ENCODE results near the gene MIPEP.
"Not testable (repeated sequence)": the region's sequence is repeated elsewhere in the genome, so short reads cannot be mapped to it uniquely, and the experiment has no call there.

MIPEP gene

GRCh38 chr13:23765531-23765930 lies 123.7 kb downstream of the MIPEP start:
- H3K23ac ChIP-seq (ENCODE audit: low read length) = no peak overlapping the region
- no peak overlapping the region for H2BK5ac ChIP-seq (ENCODE audit: low read depth, low read length, poor library complexity)
- no peak overlapping the region for H4K8ac ChIP-seq (ENCODE audit: low read depth, low read length)
- H3K27me3 ChIP-seq (ENCODE audit: insufficient read depth, low read length) = no peaks in the 10 kb centered on the region
- no peaks in the 10 kb centered on the region for H3K36me3 ChIP-seq (ENCODE audit: control insufficient read depth in 1 of 2, insufficient read depth in 2 of 2, low read length in 2 of 2)
- no peak overlapping the region for H3K4me3 ChIP-seq (ENCODE audit: low read depth, low read length)
- H2BK12ac ChIP-seq (ENCODE audit: low read length) = no peak overlapping the region
- H3K9ac ChIP-seq (ENCODE audit: low read length) = no peak overlapping the region
- no peak overlapping the region for H2AFZ ChIP-seq (ENCODE audit: insufficient read depth, low read length, poor library complexity)
- H3K14ac ChIP-seq (ENCODE audit: low read length) = no peak overlapping the region
- no peaks in the 10 kb centered on the region for H3K79me2 ChIP-seq (ENCODE audit: control insufficient read depth, insufficient read depth, low read length, poor library complexity)
- no peak overlapping the region for H4K12ac ChIP-seq (ENCODE audit: low read depth, low read length)
- H2AK5ac ChIP-seq (ENCODE audit: low read length) = no peak overlapping the region
- H3K4me1 ChIP-seq (ENCODE audit: control insufficient read depth in 1 of 2, insufficient read depth in 2 of 2, low read length in 2 of 2) = peaks cover 5 to 11% of the 10 kb centered on the region in 2 experiments
- H2BK120ac ChIP-seq (ENCODE audit: insufficient read depth, low read length, poor library complexity) = no peak overlapping the region
- H3K4me2 ChIP-seq (ENCODE audit: low read length) = no peak overlapping the region
- no peak overlapping the region for H3K18ac ChIP-seq (ENCODE audit: low read length)
- H3K27ac ChIP-seq (ENCODE audit: low read depth, low read length) = no peak overlapping the region
- no peak overlapping the region for H4K91ac ChIP-seq (ENCODE audit: low read depth, low read length)
- H3K4ac ChIP-seq (ENCODE audit: low read depth, low read length) = no peak overlapping the region
- DNase-seq = no peak
- no peaks in the 10 kb centered on the region for H3K9me3 ChIP-seq (ENCODE audit: insufficient read depth, low read depth, low read length)
- WGBS (ENCODE audit: extremely low coverage, insufficient coverage, insufficient read length) = no CpG with 5 or more reads among the region's 6 CpGs
- H3K79me1 ChIP-seq (ENCODE audit: low read length) = peaks cover 5% of the 10 kb centered on the region

DNA sequence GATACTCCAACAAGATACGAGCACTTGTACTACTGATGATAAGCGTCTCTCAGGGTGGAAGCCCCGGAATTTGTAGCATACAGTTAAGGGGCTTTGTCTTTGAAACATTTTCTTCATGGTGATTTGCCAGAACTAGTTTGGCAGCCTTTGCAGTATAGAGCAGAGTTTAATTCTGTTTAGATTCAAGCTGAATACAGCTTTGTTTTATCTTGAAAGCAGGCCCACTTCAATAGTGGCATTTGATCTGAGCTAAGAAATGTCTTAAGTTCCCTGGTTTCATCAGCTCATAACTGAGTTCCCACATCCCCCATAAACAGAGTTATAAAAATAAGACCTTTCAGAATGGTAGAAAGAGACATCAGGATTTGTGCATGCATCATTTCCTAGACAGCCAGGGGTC lies 125.9 kb downstream of the MIPEP start:
- no peak overlapping the region for H3K4ac ChIP-seq (ENCODE audit: low read depth, low read length)
- no peaks in the 10 kb centered on the region for H3K79me1 ChIP-seq (ENCODE audit: low read length)
- no CpG with 5 or more reads among the region's 3 CpGs for WGBS (ENCODE audit: extremely low coverage, insufficient coverage, insufficient read length)
- H3K4me3 ChIP-seq (ENCODE audit: low read depth, low read length) = no peak overlapping the region
- H3K27ac ChIP-seq (ENCODE audit: low read depth, low read length) = no peak overlapping the region
- no peak overlapping the region for H2BK120ac ChIP-seq (ENCODE audit: insufficient read depth, low read length, poor library complexity)
- H3K9ac ChIP-seq (ENCODE audit: low read length) = no peak overlapping the region
- H3K36me3 ChIP-seq (ENCODE audit: control insufficient read depth in 1 of 2, insufficient read depth in 2 of 2, low read length in 2 of 2) = no peaks in the 10 kb centered on the region
- H3K79me2 ChIP-seq (ENCODE audit: control insufficient read depth, insufficient read depth, low read length, poor library complexity) = no peaks in the 10 kb centered on the region
- no peak overlapping the region for H4K91ac ChIP-seq (ENCODE audit: low read depth, low read length)
- no peak overlapping the region for H3K14ac ChIP-seq (ENCODE audit: low read length)
- H2AK5ac ChIP-seq (ENCODE audit: low read length) = no peak overlapping the region
- no peak overlapping the region for H3K18ac ChIP-seq (ENCODE audit: low read length)
- H2BK12ac ChIP-seq (ENCODE audit: low read length) = no peak overlapping the region
- H3K23ac ChIP-seq (ENCODE audit: low read length) = no peak overlapping the region
- no peak overlapping the region for H4K8ac ChIP-seq (ENCODE audit: low read depth, low read length)
- H3K4me1 ChIP-seq (ENCODE audit: control insufficient read depth in 1 of 2, insufficient read depth in 2 of 2, low read length in 2 of 2) = no peaks in the 10 kb centered on the region
- no peaks in the 10 kb centered on the region for H3K27me3 ChIP-seq (ENCODE audit: insufficient read depth, low read length)
- no peak for DNase-seq
- H2AFZ ChIP-seq (ENCODE audit: insufficient read depth, low read length, poor library complexity) = no peak overlapping the region
- no peak overlapping the region for H2BK5ac ChIP-seq (ENCODE audit: low read depth, low read length, poor library complexity)
- H3K4me2 ChIP-seq (ENCODE audit: low read length) = no peak overlapping the region
- H3K9me3 ChIP-seq (ENCODE audit: insufficient read depth, low read depth, low read length) = peaks cover 3% of the 10 kb centered on the region
- no peak overlapping the region for H4K12ac ChIP-seq (ENCODE audit: low read depth, low read length)

- not testable (repeated sequence) for H4K91ac ChIP-seq (ENCODE audit: low read depth, low read length); H2BK5ac ChIP-seq (ENCODE audit: low read depth, low read length, poor library complexity); H4K12ac ChIP-seq (ENCODE audit: low read depth, low read length); H3K14ac ChIP-seq (ENCODE audit: low read length); H2AK5ac ChIP-seq (ENCODE audit: low read length); H3K23ac ChIP-seq (ENCODE audit: low read length); DNase-seq; H3K79me2 ChIP-seq (ENCODE audit: control insufficient read depth, insufficient read depth, low read length, poor library complexity); H3K36me3 ChIP-seq (ENCODE audit: control insufficient read depth in 1 of 2, insufficient read depth in 2 of 2, low read length in 2 of 2); H3K27ac ChIP-seq (ENCODE audit: low read depth, low read length); H2BK12ac ChIP-seq (ENCODE audit: low read length); H2AFZ ChIP-seq (ENCODE audit: insufficient read depth, low read length, poor library complexity); H2BK120ac ChIP-seq (ENCODE audit: insufficient read depth, low read length, poor library complexity); H4K8ac ChIP-seq (ENCODE audit: low read depth, low read length); H3K9me3 ChIP-seq (ENCODE audit: insufficient read depth, low read depth, low read length); H3K4me2 ChIP-seq (ENCODE audit: low read length); H3K79me1 ChIP-seq (ENCODE audit: low read length); H3K4me1 ChIP-seq (ENCODE audit: control insufficient read depth in 1 of 2, insufficient read depth in 2 of 2, low read length in 2 of 2); H3K9ac ChIP-seq (ENCODE audit: low read length); H3K27me3 ChIP-seq (ENCODE audit: insufficient read depth, low read length); H3K18ac ChIP-seq (ENCODE audit: low read length); H3K4me3 ChIP-seq (ENCODE audit: low read depth, low read length); H3K4ac ChIP-seq (ENCODE audit: low read depth, low read length)
- no CpG with 5 or more reads among the region's 8 CpGs for WGBS (ENCODE audit: extremely low coverage, insufficient coverage, insufficient read length)
Observed at GRCh38 chr13:23761760-23762159, 127.4 kb downstream of the MIPEP start.

GRCh38 chr13:23760000-23760399 lies 129.2 kb downstream of the MIPEP start:
- H3K4me3 ChIP-seq (ENCODE audit: low read depth, low read length) = no peak overlapping the region
- H2BK120ac ChIP-seq (ENCODE audit: insufficient read depth, low read length, poor library complexity) = no peak overlapping the region

More at GRCh38 chr13:23760000-23760399, 129.2 kb downstream of the MIPEP start:
- no peak overlapping the region for H3K9ac ChIP-seq (ENCODE audit: low read length)
- H3K14ac ChIP-seq (ENCODE audit: low read length) = no peak overlapping the region
- no peaks in the 10 kb centered on the region for H3K79me1 ChIP-seq (ENCODE audit: low read length)
- no peak overlapping the region for H2BK5ac ChIP-seq (ENCODE audit: low read depth, low read length, poor library complexity)
- H3K36me3 ChIP-seq (ENCODE audit: control insufficient read depth in 1 of 2, insufficient read depth in 2 of 2, low read length in 2 of 2) = no peaks in the 10 kb centered on the region
- WGBS (ENCODE audit: extremely low coverage, insufficient coverage, insufficient read length) = no CpG with 5 or more reads among the region's 9 CpGs
- peaks cover 3% of the 10 kb centered on the region for H3K9me3 ChIP-seq (ENCODE audit: insufficient read depth, low read depth, low read length)
- H2BK12ac ChIP-seq (ENCODE audit: low read length) = no peak overlapping the region
- H3K79me2 ChIP-seq (ENCODE audit: control insufficient read depth, insufficient read depth, low read length, poor library complexity) = no peaks in the 10 kb centered on the region
- no peak overlapping the region for H3K4ac ChIP-seq (ENCODE audit: low read depth, low read length)
- H3K23ac ChIP-seq (ENCODE audit: low read length) = no peak overlapping the region
- no peak for DNase-seq
- H4K12ac ChIP-seq (ENCODE audit: low read depth, low read length) = no peak overlapping the region
- no peak overlapping the region for H3K4me2 ChIP-seq (ENCODE audit: low read length)
- H3K18ac ChIP-seq (ENCODE audit: low read length) = no peak overlapping the region
- no peaks in the 10 kb centered on the region for H3K4me1 ChIP-seq (ENCODE audit: control insufficient read depth in 1 of 2, insufficient read depth in 2 of 2, low read length in 2 of 2)
- H2AK5ac ChIP-seq (ENCODE audit: low read length) = no peak overlapping the region
- no peaks in the 10 kb centered on the region for H3K27me3 ChIP-seq (ENCODE audit: insufficient read depth, low read length)
- H4K8ac ChIP-seq (ENCODE audit: low read depth, low read length) = no peak overlapping the region
- no peak overlapping the region for H3K27ac ChIP-seq (ENCODE audit: low read depth, low read length)
- no peak overlapping the region for H2AFZ ChIP-seq (ENCODE audit: insufficient read depth, low read length, poor library complexity)
- no peak overlapping the region for H4K91ac ChIP-seq (ENCODE audit: low read depth, low read length)

All from trophoblast cell (in vitro differentiated cells and primary cell).